Gastrocnemius medialis (tissue), 4 donors: ENCODE data around the gene MACROD2.

Experiments
- CTCF ChIP-seq, 5 experiments: fragments of 450-650 bp in 3 of 5; fragments of 200-600 bp in 2 of 5; sonication (generic) in 2 of 5; IDR thresholded peaks in 4 of 5; conservative IDR thresholded peaks in 1 of 5; 1 replicate in 4 of 5; 2 replicates in 1 of 5; pipeline ENCODE4 v1.5.1; 2016 to 2019; ENCODE audit warnings: antibody characterized with exemption in 5 of 5, mild to moderate bottlenecking in 3 of 5, moderate library complexity in 3 of 5
- POLR2A ChIP-seq, 2 donors: fragments of 450-650 bp; IDR thresholded peaks; one replicate each; pipeline ENCODE4 v1.6.1; 2017; ENCODE audit warnings: antibody characterized with exemption in 2 of 2, mild to moderate bottlenecking in 2 of 2, moderate library complexity in 2 of 2

DNA sequence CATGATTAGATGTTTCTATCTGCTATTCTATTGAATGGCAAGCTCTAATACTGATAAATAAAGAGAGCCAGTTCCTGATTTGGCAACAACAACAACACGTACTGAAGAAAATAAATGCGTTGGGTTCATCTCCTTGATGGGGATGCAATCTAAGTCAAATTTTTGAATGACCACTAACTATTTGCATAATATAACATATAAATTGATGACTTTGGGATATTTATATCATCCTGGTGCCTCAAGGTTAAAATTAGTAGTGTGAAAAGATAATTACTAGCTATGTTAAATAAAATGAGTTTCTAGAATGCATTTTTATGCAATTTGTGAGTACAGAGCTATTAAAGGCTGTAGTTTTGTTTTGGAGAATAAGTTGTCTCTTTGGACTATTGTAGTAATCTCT, 1681.5 kb downstream of the MACROD2 start:
- TF ChIP-seq CTCF (IDR thresholded peaks at IDR 0.05 in 4 of 5, conservative IDR thresholded peaks at IDR 0.05 in 1 of 5) (no peak), POLR2A (IDR thresholded peaks at IDR 0.05) (no peak)
